Umbilical cord (tissue), 2 donors: ENCODE measurements around the gene PLSCR4. TPM values are rescaled to one million over a fixed set of nuclear protein-coding genes. Genes with fewer than 3 reads are reported as not detected.

Source experiments
- DNase-seq: peaks from one replicate; pipeline ENCODE4 v3.0.0-alpha.2; 2015; ENCODE audit warnings: low spot score
- total RNA-seq: library from RNA; depleted of rRNA; stranded (reverse); fragments of >200 nt; gene quantifications from one replicate; pipeline ENCODE4 v1.2.3, GENCODE V29; 2014; ENCODE audit warnings: low replicate concordance; ENCODE audit not compliant: insufficient read depth

Gene PLSCR4
- total RNA-seq, 1 donor from 2014 or later: 77.8 TPM

DNA sequence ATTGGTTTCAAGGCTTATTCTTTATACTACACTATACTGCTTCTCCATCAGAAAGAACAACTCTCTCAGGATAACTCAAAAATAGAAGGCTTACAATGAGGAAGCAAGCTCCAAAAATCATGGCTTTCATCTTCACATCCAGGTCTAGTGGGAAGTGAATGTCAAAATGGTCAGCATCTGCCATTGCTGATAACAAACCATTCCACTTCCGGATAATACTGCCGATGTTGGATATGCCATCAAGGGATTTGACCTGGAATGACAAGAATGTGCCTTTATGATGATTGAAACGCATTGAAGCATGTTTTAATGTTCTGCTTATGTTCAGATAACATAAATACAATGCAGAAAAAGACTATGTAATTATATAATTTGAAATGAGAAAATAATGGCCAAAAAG, 55.9 kb downstream of the PLSCR4 start:
- DNase-seq: no peak

- no peak for DNase-seq
Measured at GRCh38 chr3:146191051-146191450, 59.9 kb downstream of the PLSCR4 start.

DNA sequence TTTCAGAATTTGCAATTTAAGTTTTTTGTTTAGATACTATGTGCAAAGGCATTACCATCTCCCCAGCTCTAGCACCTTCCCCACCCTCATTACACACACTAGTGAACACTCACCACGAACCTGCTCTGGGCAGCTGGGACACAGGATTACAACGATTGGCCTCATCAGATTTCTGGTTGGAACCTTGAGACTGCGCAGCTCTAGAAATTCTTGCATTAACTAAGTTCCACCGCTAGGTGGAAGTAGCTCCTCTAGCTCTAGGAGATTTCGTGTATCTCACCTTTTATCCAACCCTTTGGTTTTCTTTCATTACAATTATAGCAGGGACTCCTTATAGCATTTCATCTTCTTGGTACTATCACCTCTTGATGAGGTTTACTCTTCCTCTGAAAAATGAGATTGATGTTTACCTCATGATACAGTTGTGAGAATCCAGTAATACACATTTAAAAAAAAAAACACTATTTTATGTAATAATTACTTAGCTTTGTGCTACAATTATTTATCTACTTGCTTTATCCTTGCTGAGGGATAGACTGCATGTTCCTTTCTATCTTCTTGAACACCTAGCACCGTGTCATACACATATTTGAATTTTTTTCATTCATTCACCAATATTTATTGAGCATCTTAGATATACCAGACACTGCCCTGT, 61.3 kb downstream of the PLSCR4 start:
- DNase-seq: peak; percentile 66

DNA sequence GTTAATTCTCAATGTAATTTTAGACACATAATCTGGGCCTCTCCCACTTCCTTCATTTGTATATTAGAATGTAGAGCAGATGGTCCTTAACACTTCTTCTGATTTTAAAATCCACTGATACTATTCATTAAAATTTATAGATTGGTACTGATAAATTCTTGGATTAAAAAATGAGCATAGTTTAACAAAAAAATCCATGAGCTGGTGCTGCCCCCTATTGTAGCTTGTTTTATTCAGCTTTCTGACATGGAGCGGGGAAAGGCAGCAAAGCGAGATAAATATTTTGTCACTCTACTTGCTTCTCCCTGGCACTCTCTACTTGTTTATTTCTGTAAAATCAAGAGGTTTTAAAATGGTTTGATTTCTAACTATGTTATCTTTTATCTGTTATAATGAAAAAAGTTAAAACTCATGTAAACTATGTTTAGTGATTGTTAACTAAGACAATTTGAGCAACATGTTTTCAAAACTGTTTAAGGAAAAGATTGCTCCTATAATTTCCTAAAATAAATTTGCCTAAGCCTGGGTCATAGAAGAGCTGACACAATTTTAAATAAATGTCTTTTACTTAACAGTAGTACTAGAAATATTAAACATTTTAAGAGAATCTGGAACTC, 63.5 kb downstream of the PLSCR4 start:
- peak; percentile 52 for DNase-seq

DNA sequence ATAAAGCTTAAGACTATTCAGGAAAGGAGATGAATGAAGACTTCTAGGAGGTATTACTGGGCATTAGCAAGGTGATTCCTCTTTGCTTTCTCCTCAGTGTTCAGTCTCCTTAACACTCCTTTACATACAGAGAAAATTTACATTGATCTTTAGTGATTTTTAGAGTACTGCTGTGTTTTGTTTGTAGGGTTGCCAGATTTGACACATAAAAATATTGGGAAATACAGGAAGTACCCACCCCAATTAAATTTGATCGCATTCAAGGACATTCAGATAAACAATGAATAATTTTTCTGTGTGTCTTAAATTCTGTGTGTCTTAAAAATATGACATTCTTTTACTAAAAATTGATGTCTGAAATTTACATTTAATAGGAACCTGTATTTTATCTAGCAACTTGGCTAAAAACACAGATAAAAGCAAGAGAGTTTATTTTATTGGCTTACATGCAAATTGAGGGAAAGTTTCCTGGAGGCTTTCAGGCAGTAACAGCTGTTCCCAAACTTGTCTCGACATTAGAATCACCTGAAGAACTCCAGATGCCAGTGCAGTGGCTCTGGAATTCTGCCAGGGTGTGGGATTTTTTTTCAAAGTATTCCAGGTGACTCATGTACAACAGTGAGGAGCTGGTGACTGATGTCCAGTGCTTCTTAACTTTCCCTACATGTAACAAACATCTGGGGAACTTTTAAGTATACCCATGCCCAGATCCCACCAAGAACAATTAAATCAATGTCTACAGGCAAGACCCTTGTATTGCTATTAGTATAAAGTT, 66.5 kb downstream of the PLSCR4 start:
- peak; percentile 48 for DNase-seq

GRCh38 chr3:146181216-146181615, 69.7 kb downstream of the PLSCR4 start:
- peak; percentile 69 for DNase-seq

- no peak for DNase-seq
Measured at GRCh38 chr3:146180376-146180775, 70.5 kb downstream of the PLSCR4 start.

GRCh38 chr3:146178006-146178689, 72.8 kb downstream of the PLSCR4 start:
- DNase-seq: no peak

- DNase-seq: no peak
Measured at GRCh38 chr3:146177519-146177918, 73.4 kb downstream of the PLSCR4 start.

DNA sequence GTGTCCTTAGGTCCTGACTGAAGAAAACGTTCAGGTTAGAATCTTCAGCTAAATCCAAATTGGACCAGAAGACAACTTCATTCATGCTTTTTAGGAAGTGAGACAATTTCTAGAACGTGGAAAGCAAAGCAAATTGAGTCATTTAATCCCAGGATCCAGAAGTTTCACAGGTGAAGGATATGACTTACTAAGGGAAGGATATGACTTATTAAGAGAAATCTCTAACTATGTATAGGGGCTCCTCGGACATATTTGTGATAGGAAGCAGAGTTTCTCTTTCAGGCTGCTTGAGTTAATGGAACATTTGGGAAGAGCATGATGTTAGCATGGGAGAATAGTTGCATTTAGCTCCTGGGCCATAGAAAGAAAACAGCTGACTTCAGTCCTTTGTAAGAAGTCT, 73.8 kb downstream of the PLSCR4 start:
- DNase-seq: no peak

DNA sequence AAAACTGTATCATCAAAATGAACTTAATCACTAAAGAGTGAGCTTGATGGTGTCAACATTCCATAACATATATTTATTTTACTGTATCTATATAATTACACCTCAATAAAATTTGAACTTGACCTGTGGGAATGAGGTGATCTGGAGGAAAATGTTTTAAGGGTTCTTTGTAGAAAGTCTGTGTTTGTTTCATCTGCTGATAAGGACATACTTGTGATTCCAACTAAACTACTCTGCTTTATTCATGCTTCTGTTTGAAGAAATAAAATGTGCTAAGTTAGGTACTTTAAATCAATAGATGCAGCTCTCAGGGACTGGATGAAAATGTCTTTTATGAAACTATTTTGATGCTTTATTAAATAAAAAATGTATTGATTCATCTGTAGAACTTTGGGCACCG, 78.3 kb downstream of the PLSCR4 start:
- no peak for DNase-seq

DNA sequence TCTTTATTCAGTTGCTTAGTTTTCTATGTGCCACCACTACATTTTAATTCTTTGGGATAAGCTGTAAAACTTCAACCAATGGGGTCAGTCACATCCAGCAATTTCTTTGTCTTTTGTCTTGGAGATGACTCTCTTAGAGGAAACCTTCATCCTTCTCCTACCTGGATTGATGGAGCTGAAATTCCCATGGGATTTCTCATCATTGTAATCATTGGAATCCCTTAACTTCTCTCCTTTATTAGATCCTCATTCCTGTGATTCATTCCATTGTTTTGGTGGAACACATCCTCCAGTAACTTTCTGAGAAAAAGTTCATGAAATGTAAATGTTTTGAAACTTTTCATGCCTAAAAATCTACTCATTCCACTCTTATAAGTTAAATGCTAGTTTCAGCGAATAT, 80.3 kb downstream of the PLSCR4 start:
- no peak for DNase-seq

DNA sequence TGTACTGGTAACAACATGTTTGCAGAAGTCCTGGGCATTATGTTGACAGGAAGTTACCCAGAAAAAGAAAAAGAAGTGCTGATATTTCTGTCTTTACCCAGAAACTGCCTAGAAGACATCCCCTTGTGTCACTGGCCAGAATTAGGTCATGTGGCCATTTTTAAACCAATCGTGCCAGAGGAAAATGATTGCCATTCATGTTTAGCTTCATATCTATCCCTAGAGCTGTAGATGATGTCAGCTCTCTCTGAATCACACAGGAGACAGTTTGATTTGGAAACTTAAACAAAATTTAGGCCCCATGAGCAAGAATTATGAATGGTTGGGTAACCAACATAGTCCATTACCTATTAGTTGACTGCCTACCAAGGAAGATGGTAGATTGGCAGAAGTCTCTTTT, 81.0 kb downstream of the PLSCR4 start:
- DNase-seq: no peak

GRCh38 chr3:146166826-146167225, 84.1 kb downstream of the PLSCR4 start:
- peak; percentile 66 for DNase-seq

DNA sequence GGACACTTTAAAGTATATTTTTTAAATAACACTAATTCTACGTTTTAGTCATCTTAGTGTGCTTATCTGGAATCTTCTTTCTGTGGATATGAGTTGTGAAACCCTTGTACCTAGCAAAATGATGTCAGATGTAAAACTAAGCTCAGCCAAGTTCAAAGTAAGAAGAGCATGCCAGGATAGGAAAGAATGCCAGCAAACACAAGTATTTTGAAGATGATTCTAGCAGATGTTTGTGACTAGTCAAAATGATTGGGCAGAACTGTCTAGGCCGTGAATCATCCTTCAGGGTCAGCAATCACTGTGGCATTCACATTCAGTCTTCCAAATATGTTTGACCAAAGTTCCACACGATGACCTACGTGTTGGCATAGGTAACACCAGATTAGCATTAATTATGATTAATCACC, 84.5 kb downstream of the PLSCR4 start:
- DNase-seq: peak; percentile 94

- DNase-seq: peak; percentile 61
Measured at GRCh38 chr3:146165877-146166276, 85.0 kb downstream of the PLSCR4 start.

GRCh38 chr3:146164971-146165769, 85.7 kb downstream of the PLSCR4 start:
- DNase-seq: peak; percentile 90

GRCh38 chr3:146164506-146164905, 86.4 kb downstream of the PLSCR4 start:
- no peak for DNase-seq

DNA sequence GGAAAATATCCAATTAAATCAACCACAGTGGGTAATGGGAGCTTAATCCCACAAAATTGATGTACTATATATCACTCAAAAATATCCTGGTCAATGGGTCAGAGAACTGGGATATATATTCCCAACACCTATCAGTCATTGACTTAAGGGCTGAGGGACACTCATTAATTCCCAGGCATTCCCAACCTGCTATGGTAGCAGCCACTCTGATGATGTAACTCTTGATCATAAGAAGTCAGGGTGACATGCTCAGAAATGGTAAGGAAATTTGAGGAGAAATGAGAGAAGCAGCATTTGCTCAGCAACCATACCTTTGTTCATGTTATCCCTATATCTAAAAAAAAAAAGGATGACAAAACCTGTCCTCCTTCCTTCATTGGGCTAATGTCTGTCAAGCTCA, 86.8 kb downstream of the PLSCR4 start:
- no peak for DNase-seq

GRCh38 chr3:146163584-146163983, 87.3 kb downstream of the PLSCR4 start:
- DNase-seq: no peak

GRCh38 chr3:146162561-146162960, 88.3 kb downstream of the PLSCR4 start:
- DNase-seq: no peak

- DNase-seq: peak; percentile 91
Measured at GRCh38 chr3:146161663-146162002, 89.3 kb downstream of the PLSCR4 start.
